SJCRH30 (cell line): ENCODE results near the gene KDM3B. TPM values are rescaled to one million over a fixed set of nuclear protein-coding genes. Genes with fewer than 3 reads are reported as not detected.

Experiments used
- DNase-seq, 2 experiments: peaks; one replicate each; pipeline ENCODE4 v3.0.0-alpha.2; 2015 to 2020
- H3K27ac ChIP-seq: fragments of 250-450 bp; sonication (Bioruptor Pico); 2 replicates; pipeline ENCODE4 v1.5.1; 2020; ENCODE audit warnings: mild to moderate bottlenecking, moderate library complexity
- H3K27me3 ChIP-seq: fragments of 250-450 bp; sonication (Bioruptor Pico); 2 replicates; pipeline ENCODE4 v1.5.1; 2020; ENCODE audit warnings: mild to moderate bottlenecking, moderate library complexity
- H3K36me3 ChIP-seq: fragments of 250-450 bp; sonication (Bioruptor Pico); 2 replicates; pipeline ENCODE4 v1.5.1; 2020; ENCODE audit warnings: mild to moderate bottlenecking, moderate library complexity
- H3K4me1 ChIP-seq: fragments of 250-450 bp; sonication (Bioruptor Pico); 2 replicates; pipeline ENCODE4 v1.5.1; 2020; ENCODE audit warnings: mild to moderate bottlenecking, moderate library complexity
- H3K4me3 ChIP-seq: fragments of 250-450 bp; sonication (Bioruptor Pico); 2 replicates; pipeline ENCODE4 v1.5.1; 2020; ENCODE audit warnings: mild to moderate bottlenecking, moderate library complexity
- H3K9me3 ChIP-seq: fragments of 250-450 bp; sonication (Bioruptor Pico); replicated peaks from 2 replicates; pipeline ENCODE4 v1.5.1; 2020; ENCODE audit warnings: mild to moderate bottlenecking, moderate library complexity
- total RNA-seq: library from RNA; depleted of rRNA; stranded (reverse); fragments of >200 nt; shearing (Covaris generic); gene quantifications from 2 replicates; pipeline ENCODE4 v1.2.3, GENCODE V29; 2014

The KDM3B gene
- total RNA-seq, 1 experiment from 2014 or later: 75.2 TPM

- Histone ChIP-seq H3K36me3 (peaks cover 23% of the 10 kb centered on the region), H3K4me3 (peak overlapping the region; percentile 74), H3K4me1 (0 out of 2 replicates have a peak, but pooled peaks cover 2% of the 10 kb centered on the region), H3K27me3 (no peaks in the 10 kb centered on the region), H3K9me3 (no peaks in the 10 kb centered on the region), H3K27ac (peak overlapping the region; percentile 24; the same call in 1 of the 2 replicates)
- DNase-seq: no peak
These were observed 13.4 kb upstream of the KDM3B start for GRCh38 chr5:138339091-138339456.

DNA sequence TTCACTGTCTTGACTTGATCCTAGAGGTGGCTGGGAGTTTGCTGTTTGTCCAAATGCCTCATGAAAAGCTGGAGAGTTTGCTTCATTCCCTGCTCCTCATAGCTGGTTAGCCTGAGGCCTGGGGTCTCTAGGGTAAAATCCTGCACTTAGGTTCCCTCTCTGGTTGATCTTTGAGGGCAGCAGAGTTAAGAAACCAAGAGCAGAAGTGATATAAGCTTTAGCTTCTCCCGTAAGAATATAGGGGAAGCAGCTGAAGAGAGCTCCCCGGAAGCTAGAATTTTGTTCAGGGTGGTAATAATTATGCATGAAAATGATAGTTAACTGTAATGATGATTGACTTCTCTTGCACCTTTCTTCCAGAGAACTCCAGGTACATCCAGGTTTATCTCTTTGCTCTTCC, 13.0 kb upstream of the KDM3B start:
- H3K4me1 ChIP-seq: 0 out of 2 replicates have a peak, but pooled peaks cover 2% of the 10 kb centered on the region
- DNase-seq: no peak
- H3K9me3 ChIP-seq: no peaks in the 10 kb centered on the region
- H3K27ac ChIP-seq: no peak overlapping the region
- no peaks in the 10 kb centered on the region for H3K27me3 ChIP-seq
- H3K4me3 ChIP-seq: peak overlapping the region; percentile 74
- peaks cover 27% of the 10 kb centered on the region for H3K36me3 ChIP-seq

DNA sequence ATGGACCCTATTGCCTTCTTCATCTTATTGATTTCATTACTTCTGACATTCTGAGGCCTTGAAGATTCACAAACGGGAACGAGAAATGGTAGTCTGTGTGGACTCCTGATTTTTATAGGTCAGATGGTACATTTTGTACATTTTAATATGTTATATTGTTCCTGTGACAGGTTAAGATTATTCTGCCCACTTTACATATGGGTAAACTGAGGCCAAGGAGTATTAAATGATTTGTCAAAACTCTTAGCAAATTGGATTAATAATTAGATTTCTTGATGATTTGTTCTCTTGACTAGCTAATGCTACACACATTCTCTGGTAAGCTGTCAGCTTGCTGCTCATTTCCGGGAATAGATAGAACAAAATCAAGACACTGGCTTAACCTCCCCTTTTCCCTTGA, 12.5 kb upstream of the KDM3B start:
- Histone ChIP-seq H3K4me3 (no peak overlapping the region), H3K27ac (no peak overlapping the region), H3K9me3 (no peaks in the 10 kb centered on the region), H3K27me3 (no peaks in the 10 kb centered on the region), H3K4me1 (0 out of 2 replicates have a peak, but pooled peaks cover 2% of the 10 kb centered on the region), H3K36me3 (peaks cover 33% of the 10 kb centered on the region)
- no peak for DNase-seq

GRCh38 chr5:138344887-138345622, 7.4 kb upstream of the KDM3B start:
- H3K4me1 ChIP-seq: no peaks in the 10 kb centered on the region
- H3K36me3 ChIP-seq: peaks cover 58% of the 10 kb centered on the region
- DNase-seq: no peak
- no peaks in the 10 kb centered on the region for H3K9me3 ChIP-seq
- H3K27me3 ChIP-seq: no peaks in the 10 kb centered on the region
- no peak overlapping the region for H3K27ac ChIP-seq
- H3K4me3 ChIP-seq: no peak overlapping the region

- H3K9me3 ChIP-seq: no peaks in the 10 kb centered on the region
- H3K27ac ChIP-seq: no peak overlapping the region
- H3K4me3 ChIP-seq: no peak overlapping the region
- H3K4me1 ChIP-seq: no peaks in the 10 kb centered on the region
- no peaks in the 10 kb centered on the region for H3K27me3 ChIP-seq
- peaks cover 48% of the 10 kb centered on the region for H3K36me3 ChIP-seq
- DNase-seq: no peak
These were observed 5.6 kb upstream of the KDM3B start for GRCh38 chr5:138346889-138347288.

GRCh38 chr5:138349852-138350562, 2.5 kb upstream of the KDM3B start:
- DNase-seq: no peak
- H3K27ac ChIP-seq: no peak overlapping the region
- peaks cover 8% of the 10 kb centered on the region; the same call in 1 of the 2 replicates for H3K4me1 ChIP-seq
- no peaks in the 10 kb centered on the region for H3K9me3 ChIP-seq
- no peak overlapping the region for H3K4me3 ChIP-seq
- H3K36me3 ChIP-seq: peaks cover 30% of the 10 kb centered on the region
- no peaks in the 10 kb centered on the region for H3K27me3 ChIP-seq

DNA sequence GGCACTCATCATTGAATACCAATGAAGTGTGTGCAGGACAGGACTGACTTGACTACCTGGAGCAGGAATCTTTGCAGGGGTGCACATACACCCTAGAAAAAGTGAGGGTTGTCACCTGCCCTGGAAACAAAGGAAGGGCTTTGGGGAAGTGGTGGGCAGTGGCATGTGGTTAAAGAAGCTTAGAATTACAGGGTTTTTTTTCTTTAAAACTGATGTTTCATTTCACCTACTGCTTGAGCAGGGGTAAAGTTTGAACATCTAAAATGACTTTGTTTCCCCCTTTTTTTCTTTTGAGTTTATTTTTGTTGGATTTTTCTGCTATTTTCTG, 2.0 kb upstream of the KDM3B start:
- no peaks in the 10 kb centered on the region for H3K27me3 ChIP-seq
- no peaks in the 10 kb centered on the region for H3K9me3 ChIP-seq
- H3K4me1 ChIP-seq: peaks cover 12% of the 10 kb centered on the region; the same call in 1 of the 2 replicates
- H3K4me3 ChIP-seq: no peak overlapping the region
- H3K27ac ChIP-seq: no peak overlapping the region
- H3K36me3 ChIP-seq: peaks cover 25% of the 10 kb centered on the region
- DNase-seq: no peak

GRCh38 chr5:138351056-138351455, 1.4 kb upstream of the KDM3B start:
- no peak for DNase-seq
- H3K4me3 ChIP-seq: no peak overlapping the region
- no peak overlapping the region for H3K27ac ChIP-seq
- no peaks in the 10 kb centered on the region for H3K9me3 ChIP-seq
- H3K27me3 ChIP-seq: no peaks in the 10 kb centered on the region
- peaks cover 19% of the 10 kb centered on the region for H3K36me3 ChIP-seq
- H3K4me1 ChIP-seq: peaks cover 12% of the 10 kb centered on the region; the same call in 1 of the 2 replicates

DNA sequence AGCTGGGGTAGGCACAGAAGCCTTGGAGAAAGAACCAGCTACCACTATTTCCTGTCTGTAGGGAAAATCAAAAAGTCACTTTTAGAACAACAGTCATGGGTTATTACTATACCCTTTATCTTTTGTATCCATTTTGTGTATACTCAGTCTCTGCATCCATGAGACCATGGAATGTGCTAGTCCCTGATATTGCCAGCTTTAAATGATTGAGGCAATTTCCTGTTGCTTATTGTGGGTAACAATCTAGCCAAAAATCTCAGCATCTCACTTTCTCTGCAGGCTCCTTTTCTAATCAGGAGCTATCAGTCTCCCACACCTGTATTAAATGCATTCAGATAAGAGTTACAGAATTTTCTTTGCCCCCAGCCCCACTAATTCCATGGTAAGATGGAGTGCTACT, 968 bp upstream of the KDM3B start:
- no peaks in the 10 kb centered on the region for H3K9me3 ChIP-seq
- no peak overlapping the region for H3K4me3 ChIP-seq
- no peak overlapping the region for H3K27ac ChIP-seq
- H3K27me3 ChIP-seq: no peaks in the 10 kb centered on the region
- DNase-seq: no peak
- peaks cover 17% of the 10 kb centered on the region for H3K36me3 ChIP-seq
- peaks cover 12% of the 10 kb centered on the region; the same call in 1 of the 2 replicates for H3K4me1 ChIP-seq

DNA sequence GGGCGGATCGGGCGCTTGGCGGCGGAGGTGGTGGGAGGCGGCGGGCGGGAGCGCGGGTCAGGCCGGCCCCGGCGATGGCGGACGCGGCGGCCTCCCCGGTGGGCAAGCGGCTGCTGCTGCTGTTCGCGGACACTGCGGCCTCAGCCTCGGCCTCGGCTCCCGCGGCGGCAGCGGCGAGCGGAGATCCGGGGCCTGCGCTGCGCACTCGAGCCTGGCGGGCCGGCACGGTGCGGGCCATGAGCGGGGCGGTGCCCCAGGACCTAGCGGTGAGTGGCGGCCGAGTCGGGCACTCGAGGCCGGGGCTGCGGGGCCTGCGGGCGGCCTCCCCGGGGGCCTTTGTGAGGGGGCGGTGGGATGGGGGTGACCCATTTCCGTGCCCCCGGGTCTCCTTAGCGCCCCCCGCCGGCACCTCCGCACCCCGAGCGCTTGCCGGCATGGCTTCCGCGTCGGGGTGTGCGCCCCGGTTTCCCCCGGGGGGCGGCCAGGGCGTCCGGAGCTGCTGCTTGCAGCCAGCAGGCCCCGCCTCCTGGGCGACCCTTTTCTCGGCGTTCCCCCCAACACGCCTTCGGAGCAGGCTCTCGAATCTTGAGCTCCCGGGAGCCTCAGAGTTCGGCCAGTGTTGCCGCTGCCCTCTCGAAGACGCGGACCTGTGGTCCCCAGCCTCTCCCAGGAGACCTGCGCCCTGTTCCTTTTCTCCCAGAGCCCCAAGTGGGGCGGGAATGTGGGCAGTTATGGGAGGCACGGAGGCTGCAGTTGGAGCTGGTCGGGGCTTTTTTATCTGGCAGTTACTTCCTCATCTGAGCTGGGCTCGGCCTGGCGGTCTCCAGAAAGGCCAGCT, 456 bp downstream of the KDM3B start:
- Histone ChIP-seq H3K27me3 (no peaks in the 10 kb centered on the region), H3K27ac (peak overlapping the region; percentile 73), H3K4me1 (peaks cover 12% of the 10 kb centered on the region; the same call in 1 of the 2 replicates), H3K9me3 (no peaks in the 10 kb centered on the region), H3K4me3 (peak overlapping the region; percentile 87), H3K36me3 (peaks cover 4% of the 10 kb centered on the region; the same call in 1 of the 2 replicates)
- DNase-seq: peak; percentile 70 to 73

GRCh38 chr5:138353560-138354080, 1.1 kb downstream of the KDM3B start:
- Histone ChIP-seq H3K36me3 (no peaks in the 10 kb centered on the region), H3K4me1 (peaks cover 12% of the 10 kb centered on the region; the same call in 1 of the 2 replicates), H3K27me3 (no peaks in the 10 kb centered on the region), H3K4me3 (peak overlapping the region; percentile 87), H3K9me3 (no peaks in the 10 kb centered on the region), H3K27ac (peak overlapping the region; percentile 73)
- DNase-seq: no peak

GRCh38 chr5:138354387-138354786, 1.9 kb downstream of the KDM3B start:
- H3K9me3 ChIP-seq: no peaks in the 10 kb centered on the region
- DNase-seq: peak in 1 of 2 experiments; percentile 16
- H3K27me3 ChIP-seq: no peaks in the 10 kb centered on the region
- no peaks in the 10 kb centered on the region for H3K36me3 ChIP-seq
- H3K4me3 ChIP-seq: peak overlapping the region; percentile 87
- peaks cover 12% of the 10 kb centered on the region; the same call in 1 of the 2 replicates for H3K4me1 ChIP-seq
- no peak overlapping the region for H3K27ac ChIP-seq

DNA sequence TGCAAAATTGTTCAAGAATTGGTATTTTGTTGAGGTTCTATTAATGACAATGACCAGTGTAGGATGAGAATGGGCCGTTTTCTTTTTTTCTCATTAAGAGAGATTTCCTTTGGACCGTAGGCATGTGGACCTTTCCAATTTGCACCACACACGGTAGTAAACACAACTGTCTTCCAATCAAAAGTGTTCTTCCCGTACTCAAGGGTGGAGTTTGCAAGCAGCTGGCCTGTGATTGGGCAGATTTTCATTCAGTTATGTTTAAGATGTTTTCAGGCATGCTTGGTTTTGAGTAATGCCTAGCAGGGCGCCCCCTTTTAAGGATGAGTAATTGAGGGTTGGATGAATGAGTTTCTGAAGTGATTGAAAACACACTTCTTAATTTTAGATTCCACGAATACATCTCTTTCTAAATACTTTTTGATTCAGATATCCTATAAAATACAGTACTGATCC, 2.5 kb downstream of the KDM3B start:
- DNase-seq: peak; percentile 55 to 81
- no peaks in the 10 kb centered on the region for H3K9me3 ChIP-seq

GRCh38 chr5:138359621-138360020, 7.1 kb downstream of the KDM3B start:
- no peaks in the 10 kb centered on the region for H3K36me3 ChIP-seq
- H3K4me3 ChIP-seq: no peak overlapping the region
- peaks cover 4% of the 10 kb centered on the region; the same call in 1 of the 2 replicates for H3K9me3 ChIP-seq
- no peak overlapping the region for H3K27ac ChIP-seq
- peaks cover 22% of the 10 kb centered on the region for H3K4me1 ChIP-seq
- no peaks in the 10 kb centered on the region for H3K27me3 ChIP-seq
- no peak for DNase-seq

More for the DNA sequence above, 2.5 kb downstream of the KDM3B start:
- H3K4me3 ChIP-seq: peak overlapping the region; percentile 87
- no peaks in the 10 kb centered on the region for H3K36me3 ChIP-seq
- no peak overlapping the region for H3K27ac ChIP-seq
- H3K4me1 ChIP-seq: peaks cover 12% of the 10 kb centered on the region
- H3K27me3 ChIP-seq: no peaks in the 10 kb centered on the region
